ENCODE results near the gene DSG4. TPM values are rescaled to one million over a fixed set of nuclear protein-coding genes. Genes with fewer than 3 reads are reported as not detected.

DSG4 gene
- total and polyA plus RNA-seq, 9 of the 15 experiments (the other 6 are each of a cell fraction or from before 2014, with no cell fraction given): not detected

DNA sequence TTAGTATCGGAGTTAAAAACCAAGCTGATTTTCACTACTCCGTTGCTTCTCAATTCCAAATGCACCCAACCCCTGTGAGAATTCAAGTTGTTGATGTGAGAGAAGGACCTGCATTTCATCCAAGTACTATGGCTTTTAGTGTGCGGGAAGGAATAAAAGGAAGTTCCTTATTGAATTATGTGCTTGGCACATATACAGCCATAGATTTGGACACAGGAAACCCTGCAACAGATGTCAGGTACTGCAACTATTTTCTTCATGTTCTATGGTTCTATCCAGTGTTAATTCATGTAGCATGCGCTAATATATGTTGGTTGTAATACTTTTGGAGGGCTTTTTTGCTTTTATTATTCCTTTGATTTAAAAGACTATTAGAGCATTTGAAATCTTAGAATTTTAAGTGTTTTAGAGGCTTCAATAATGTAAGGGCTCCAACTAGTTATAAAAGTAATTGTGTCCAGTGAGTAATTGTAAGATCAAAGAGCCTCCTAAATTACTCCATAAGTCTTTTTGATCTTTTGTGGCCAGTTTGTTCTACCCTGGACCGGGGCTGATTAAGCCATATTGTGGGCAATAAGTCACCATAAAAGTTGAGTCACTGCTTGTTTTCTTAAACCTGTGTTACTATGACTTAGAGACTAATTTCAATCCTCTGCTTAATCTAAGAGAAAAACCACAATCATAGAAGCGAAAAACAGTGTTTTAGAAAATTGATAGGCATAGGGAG is 22.9 kb downstream of the DSG4 start:
- no peaks in the 10 kb centered on the region for H3K27me3 ChIP-seq (ENCODE audit: control insufficient read depth in 2 of 2, insufficient read depth in 2 of 2, low read length in 2 of 2)
- no peaks in the 10 kb centered on the region for H3K9me3 ChIP-seq (replicated peaks; ENCODE audit: control insufficient read depth, insufficient read depth, low read depth, low read length)
- DNase-seq (ENCODE audit: extremely low read depth in 1 of 4, low spot score in 3 of 4): no peak
- no peak for FAIRE-seq
- H3K4me3 ChIP-seq: no peak overlapping the region
- ChIA-PET POLR2A (no interaction called here), CTCF (ENCODE audit: low intra/inter-chr PET ratio) (no interaction called here)
- intact Hi-C loops (cut with micrococcal nuclease) (no loop called here), in situ Hi-C loops (cut with MboI) (no loop called here)
- BruUV-seq (replicated peaks): no TSS peak
- no peaks in the 10 kb centered on the region for H4K20me1 ChIP-seq (replicated peaks; ENCODE audit: control insufficient read depth, insufficient read depth, low read length)
- no peak for TF ChIP-seq MAFG (tag; conservative IDR thresholded peaks at IDR 0.05)
- TF ChIP-seq ELF4 (CRISPR knock-in tag; IDR thresholded peaks at IDR 0.05): no peak
- TF ChIP-seq, protein P1, sequence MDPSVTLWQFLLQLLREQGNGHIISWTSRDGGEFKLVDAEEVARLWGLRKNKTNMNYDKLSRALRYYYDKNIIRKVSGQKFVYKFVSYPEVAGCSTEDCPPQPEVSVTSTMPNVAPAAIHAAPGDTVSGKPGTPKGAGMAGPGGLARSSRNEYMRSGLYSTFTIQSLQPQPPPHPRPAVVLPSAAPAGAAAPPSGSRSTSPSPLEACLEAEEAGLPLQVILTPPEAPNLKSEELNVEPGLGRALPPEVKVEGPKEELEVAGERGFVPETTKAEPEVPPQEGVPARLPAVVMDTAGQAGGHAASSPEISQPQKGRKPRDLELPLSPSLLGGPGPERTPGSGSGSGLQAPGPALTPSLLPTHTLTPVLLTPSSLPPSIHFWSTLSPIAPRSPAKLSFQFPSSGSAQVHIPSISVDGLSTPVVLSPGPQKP (CRISPR knock-in tag; IDR thresholded peaks at IDR 0.05): no peak
- TF ChIP-seq, protein P2, sequence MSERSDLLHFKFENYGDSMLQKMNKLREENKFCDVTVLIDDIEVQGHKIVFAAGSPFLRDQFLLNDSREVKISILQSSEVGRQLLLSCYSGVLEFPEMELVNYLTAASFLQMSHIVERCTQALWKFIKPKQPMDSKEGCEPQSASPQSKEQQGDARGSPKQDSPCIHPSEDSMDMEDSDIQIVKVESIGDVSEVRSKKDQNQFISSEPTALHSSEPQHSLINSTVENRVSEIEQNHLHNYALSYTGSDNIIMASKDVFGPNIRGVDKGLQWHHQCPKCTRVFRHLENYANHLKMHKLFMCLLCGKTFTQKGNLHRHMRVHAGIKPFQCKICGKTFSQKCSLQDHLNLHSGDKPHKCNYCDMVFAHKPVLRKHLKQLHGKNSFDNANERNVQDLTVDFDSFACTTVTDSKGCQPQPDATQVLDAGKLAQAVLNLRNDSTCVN (CRISPR knock-in tag; IDR thresholded peaks at IDR 0.05): no peak
- TF ChIP-seq BDP1 (IDR thresholded peaks at IDR 0.05; ENCODE audit: insufficient read depth, insufficient read length): no peak
- TF ChIP-seq, protein P3, sequence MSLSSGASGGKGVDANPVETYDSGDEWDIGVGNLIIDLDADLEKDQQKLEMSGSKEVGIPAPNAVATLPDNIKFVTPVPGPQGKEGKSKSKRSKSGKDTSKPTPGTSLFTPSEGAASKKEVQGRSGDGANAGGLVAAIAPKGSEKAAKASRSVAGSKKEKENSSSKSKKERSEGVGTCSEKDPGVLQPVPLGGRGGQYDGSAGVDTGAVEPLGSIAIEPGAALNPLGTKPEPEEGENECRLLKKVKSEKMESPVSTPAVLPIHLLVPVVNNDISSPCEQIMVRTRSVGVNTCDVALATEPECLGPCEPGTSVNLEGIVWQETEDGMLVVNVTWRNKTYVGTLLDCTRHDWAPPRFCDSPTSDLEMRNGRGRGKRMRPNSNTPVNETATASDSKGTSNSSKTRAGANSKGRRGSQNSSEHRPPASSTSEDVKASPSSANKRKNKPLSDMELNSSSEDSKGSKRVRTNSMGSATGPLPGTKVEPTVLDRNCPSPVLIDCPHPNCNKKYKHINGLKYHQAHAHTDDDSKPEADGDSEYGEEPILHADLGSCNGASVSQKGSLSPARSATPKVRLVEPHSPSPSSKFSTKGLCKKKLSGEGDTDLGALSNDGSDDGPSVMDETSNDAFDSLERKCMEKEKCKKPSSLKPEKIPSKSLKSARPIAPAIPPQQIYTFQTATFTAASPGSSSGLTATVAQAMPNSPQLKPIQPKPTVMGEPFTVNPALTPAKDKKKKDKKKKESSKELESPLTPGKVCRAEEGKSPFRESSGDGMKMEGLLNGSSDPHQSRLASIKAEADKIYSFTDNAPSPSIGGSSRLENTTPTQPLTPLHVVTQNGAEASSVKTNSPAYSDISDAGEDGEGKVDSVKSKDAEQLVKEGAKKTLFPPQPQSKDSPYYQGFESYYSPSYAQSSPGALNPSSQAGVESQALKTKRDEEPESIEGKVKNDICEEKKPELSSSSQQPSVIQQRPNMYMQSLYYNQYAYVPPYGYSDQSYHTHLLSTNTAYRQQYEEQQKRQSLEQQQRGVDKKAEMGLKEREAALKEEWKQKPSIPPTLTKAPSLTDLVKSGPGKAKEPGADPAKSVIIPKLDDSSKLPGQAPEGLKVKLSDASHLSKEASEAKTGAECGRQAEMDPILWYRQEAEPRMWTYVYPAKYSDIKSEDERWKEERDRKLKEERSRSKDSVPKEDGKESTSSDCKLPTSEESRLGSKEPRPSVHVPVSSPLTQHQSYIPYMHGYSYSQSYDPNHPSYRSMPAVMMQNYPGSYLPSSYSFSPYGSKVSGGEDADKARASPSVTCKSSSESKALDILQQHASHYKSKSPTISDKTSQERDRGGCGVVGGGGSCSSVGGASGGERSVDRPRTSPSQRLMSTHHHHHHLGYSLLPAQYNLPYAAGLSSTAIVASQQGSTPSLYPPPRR (CRISPR knock-in tag; IDR thresholded peaks at IDR 0.05; ENCODE audit: borderline replicate concordance): no peak
- H3K36me3 ChIP-seq (ENCODE audit: control insufficient read depth, insufficient read depth, low read length): no peaks in the 10 kb centered on the region
- no peaks in the 10 kb centered on the region for H3K9me1 ChIP-seq (ENCODE audit: control insufficient read depth, insufficient read depth, low read length)
- no peak overlapping the region for H3K4me2 ChIP-seq (ENCODE audit: insufficient read depth, low read length)
- no peaks in the 10 kb centered on the region for H3K79me2 ChIP-seq (ENCODE audit: control insufficient read depth, insufficient read depth, low read length)
- no peak overlapping the region for H3K9ac ChIP-seq (ENCODE audit: insufficient read depth in 1 of 2, low read depth in 2 of 2, low read length in 2 of 2)
- no peaks in the 10 kb centered on the region for H3K4me1 ChIP-seq (replicated peaks in 1 of 2; ENCODE audit: control insufficient read depth in 2 of 2, insufficient read depth in 2 of 2, low read length in 2 of 2)
- H2AFZ ChIP-seq (ENCODE audit: low read depth, low read length): no peak overlapping the region
- no peak for ATAC-seq
- 4% methylated on average over 6 of the region's 6 CpGs for WGBS (ENCODE audit: insufficient coverage, low coverage, missing lambda C conversion rate)
- H3K27ac ChIP-seq (ENCODE audit: extremely low read depth, low read depth, low read length): no peak overlapping the region

Data from K562 (cell line).